Measurements from ENCODE around the gene SPPL2C.

Gene SPPL2C

DNA sequence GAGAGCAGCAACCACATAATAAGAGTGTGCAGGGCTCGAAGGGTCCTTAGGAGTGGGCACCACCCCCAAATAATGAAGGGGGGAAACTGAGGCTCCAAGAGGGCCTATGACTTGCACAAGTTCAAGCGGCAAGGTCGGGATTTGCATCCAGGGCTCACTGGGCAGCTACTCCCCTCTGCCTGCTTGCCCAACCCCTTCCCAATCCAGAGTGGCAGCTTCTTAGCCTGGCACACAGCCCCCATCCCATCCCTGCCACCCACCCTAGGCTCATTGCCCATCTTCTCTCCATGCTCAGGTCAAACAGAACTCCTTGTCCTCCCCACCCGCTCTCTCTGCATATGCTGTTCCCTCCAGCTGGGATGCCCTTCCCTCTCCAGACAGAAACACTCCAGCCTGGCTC, 2.4 kb downstream of the SPPL2C start:
- TF ChIP-seq, protein P1, sequence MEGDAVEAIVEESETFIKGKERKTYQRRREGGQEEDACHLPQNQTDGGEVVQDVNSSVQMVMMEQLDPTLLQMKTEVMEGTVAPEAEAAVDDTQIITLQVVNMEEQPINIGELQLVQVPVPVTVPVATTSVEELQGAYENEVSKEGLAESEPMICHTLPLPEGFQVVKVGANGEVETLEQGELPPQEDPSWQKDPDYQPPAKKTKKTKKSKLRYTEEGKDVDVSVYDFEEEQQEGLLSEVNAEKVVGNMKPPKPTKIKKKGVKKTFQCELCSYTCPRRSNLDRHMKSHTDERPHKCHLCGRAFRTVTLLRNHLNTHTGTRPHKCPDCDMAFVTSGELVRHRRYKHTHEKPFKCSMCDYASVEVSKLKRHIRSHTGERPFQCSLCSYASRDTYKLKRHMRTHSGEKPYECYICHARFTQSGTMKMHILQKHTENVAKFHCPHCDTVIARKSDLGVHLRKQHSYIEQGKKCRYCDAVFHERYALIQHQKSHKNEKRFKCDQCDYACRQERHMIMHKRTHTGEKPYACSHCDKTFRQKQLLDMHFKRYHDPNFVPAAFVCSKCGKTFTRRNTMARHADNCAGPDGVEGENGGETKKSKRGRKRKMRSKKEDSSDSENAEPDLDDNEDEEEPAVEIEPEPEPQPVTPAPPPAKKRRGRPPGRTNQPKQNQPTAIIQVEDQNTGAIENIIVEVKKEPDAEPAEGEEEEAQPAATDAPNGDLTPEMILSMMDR (IDR thresholded peaks at IDR 0.05): no peak

DNA sequence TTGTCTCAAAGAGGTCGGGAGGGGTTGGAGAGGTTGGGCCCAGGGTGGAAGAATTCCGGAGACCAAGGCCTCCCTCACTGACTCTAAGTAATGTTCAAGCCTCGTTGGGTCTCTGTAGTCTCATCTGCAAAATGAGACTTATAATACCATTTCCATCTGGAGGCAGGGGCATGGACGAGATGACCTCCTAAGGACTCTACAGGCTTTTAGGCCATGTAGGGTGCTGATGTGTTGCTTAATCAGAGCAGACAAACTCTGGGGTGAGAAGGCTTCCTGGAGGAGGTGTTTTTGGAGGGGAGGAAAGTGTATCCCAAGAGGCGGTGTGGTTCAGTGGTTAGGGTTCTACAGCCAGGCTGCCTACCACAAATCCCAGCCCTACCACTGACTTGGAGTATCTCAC, 3.1 kb downstream of the SPPL2C start:
- TF ChIP-seq, protein P1 (IDR thresholded peaks at IDR 0.05): no peak

DNA sequence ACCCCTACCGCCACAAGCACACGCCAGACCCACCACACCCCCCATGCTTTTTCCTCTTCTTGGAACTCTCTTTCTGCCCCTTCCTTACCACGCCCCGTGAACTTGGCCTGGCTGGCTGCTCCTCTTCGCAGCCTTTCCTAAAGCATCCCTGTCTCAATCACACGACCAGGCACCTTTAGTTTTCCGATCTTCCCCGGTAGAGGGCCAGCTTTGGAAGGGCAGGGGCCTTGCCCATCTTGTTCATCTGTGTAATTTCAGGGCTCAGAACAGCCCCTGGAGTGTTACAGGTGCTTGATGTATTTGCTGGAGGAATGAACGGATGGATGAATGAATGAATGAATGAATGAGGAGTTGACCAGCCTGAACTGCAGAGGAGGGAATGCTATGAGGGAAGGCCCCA, 3.7 kb downstream of the SPPL2C start:
- TF ChIP-seq, protein P1 (IDR thresholded peaks at IDR 0.05): no peak

DNA sequence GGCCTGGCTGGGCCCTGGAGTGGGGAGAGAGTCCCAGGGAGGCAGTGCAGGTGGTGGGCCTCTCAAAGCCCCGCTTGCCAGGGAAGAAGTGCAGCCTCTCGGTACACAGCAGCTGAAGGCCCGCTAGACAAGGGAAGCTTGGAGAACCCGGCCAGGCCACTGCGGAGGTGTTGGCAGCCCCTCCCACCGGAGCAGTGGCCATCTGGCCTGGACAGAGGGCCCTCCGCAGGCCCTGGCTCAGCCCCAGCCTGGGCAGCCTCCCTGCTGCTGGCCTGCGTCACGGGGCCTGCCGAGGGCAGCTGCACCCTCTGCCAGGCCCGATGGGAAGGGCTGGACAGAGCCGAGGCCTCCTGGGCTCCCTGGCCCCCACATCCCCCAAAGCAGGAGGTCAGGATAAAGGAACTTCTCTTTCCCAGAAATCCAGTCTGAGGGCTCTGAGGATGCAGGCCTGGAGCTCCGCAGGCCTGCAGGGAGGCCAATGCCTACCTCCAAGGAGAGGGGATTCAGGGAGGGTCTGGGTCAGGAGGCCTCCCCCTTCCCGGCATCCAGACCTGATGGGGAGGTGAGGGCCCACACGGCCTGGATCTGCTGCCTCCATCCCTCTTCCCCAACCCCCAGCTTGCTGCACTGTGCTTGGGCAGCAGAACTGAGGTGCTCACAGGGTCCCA, 4.3 kb downstream of the SPPL2C start:
- TF ChIP-seq, protein P1 (IDR thresholded peaks at IDR 0.05): no peak

DNA sequence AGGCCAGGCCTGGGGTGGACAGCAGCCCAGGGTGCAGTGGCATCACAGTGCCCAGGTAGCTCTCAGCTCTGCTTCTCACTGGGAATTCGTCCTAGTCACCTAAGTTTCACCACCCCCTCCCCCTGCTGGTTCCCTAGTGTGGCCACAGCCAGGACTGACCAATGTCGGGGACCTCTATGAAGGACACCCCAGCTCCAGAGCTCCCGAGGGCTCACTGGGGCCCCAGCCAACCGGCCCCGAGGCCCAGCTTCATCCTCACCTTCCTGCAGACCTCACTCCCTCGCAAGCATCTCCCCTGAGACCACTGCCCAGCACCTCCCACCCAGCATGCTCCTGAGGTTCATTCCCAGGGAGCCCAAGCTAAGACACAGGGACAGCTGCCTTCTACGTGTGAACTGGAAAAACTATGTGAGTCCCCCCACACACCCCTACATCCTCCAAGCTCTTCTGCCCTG, 4.9 kb downstream of the SPPL2C start:
- TF ChIP-seq, protein P1 (IDR thresholded peaks at IDR 0.05): no peak

DNA sequence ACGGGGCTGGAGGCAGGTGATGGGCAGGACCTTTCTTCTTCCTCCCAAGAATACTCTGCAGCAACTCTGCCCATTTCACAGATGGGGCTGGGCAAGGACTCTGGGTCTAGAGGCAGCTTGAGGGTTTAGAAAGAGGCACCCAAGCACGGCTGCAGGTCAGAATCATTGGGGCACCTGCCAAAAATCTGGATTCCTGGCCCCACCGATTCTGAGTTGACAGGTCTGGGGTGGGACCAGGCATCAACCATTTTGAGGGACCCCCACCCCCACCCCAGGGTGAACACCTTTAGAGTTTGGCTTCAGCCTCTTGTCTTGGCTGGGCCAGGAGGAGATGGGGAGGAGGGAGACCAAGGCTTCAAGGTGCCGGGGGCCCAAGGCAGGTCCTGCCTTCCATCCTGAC, 5.3 kb downstream of the SPPL2C start:
- TF ChIP-seq, protein P1 (IDR thresholded peaks at IDR 0.05): no peak

DNA sequence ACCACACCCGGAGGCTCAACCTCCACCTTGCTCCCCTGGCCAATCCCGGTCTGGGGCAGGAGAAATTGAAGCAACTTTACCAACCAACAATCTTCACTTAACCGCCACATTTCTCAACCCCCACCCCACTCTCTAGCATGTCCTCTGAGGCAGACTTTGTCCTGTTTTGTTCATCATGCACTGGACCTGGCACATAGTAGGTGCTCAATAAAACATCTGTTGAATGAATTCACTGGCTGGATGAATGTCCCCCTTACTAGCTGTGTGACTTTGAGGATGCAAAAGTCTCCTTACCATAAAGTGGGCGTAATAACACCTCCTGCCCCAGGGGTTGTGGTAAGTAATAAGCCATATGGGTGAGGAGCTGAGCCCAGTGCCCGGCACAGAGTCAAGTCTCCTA, 5.8 kb downstream of the SPPL2C start:
- TF ChIP-seq, protein P1 (IDR thresholded peaks at IDR 0.05): no peak

DNA sequence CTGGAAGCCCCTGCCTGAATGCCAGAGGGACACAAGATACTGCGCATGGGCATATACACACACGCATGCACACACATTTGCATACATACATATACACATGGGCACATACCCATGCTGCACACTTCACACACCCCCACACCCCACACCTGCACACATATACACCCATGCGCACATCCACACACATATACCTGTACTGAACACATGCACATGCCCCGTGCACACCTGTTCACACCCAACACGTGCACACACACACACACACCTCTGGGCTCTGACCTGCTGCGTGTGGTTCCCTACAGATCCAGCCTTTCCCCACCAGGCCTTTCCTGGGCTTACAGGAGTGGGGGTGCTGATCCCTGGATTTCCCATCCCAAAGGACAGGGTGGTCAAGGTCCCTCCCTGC, 6.3 kb downstream of the SPPL2C start:
- TF ChIP-seq, protein P1 (IDR thresholded peaks at IDR 0.05): no peak
